HCT116 (cell line): ENCODE results near the gene IFT22.
"Not testable (repeated sequence)": the region's sequence is repeated elsewhere in the genome, so short reads cannot be mapped to it uniquely, and the experiment has no call there.

ENCODE experiments used
- CEBPB ChIP-seq: IDR thresholded peaks from 2 replicates; pipeline ENCODE4 v1.6.1; 2012; ENCODE audit warnings: low read depth
- TF ChIP-seq, protein P1 (sequence below), 3 experiments: fragments of 200-600 bp in 1 of 3; sonication (generic) in 1 of 3; IDR thresholded peaks in 2 of 3; conservative IDR thresholded peaks in 1 of 3; 2 replicates each; pipeline ENCODE4 v1.5.1; 2012 to 2017; ENCODE audit warnings: low read depth in 2 of 3, low read length in 2 of 3, antibody characterized with exemption in 1 of 3, borderline replicate concordance in 1 of 3, control low read depth in 1 of 3, mild to moderate bottlenecking in 1 of 3, mixed read lengths in 1 of 3, mixed run types in 1 of 3, moderate library complexity in 1 of 3; ENCODE audit not compliant: insufficient read depth in 1 of 3
- TF ChIP-seq, protein P2 (sequence below): IDR thresholded peaks from 2 replicates; pipeline ENCODE4 v1.6.1; 2012

DNA sequence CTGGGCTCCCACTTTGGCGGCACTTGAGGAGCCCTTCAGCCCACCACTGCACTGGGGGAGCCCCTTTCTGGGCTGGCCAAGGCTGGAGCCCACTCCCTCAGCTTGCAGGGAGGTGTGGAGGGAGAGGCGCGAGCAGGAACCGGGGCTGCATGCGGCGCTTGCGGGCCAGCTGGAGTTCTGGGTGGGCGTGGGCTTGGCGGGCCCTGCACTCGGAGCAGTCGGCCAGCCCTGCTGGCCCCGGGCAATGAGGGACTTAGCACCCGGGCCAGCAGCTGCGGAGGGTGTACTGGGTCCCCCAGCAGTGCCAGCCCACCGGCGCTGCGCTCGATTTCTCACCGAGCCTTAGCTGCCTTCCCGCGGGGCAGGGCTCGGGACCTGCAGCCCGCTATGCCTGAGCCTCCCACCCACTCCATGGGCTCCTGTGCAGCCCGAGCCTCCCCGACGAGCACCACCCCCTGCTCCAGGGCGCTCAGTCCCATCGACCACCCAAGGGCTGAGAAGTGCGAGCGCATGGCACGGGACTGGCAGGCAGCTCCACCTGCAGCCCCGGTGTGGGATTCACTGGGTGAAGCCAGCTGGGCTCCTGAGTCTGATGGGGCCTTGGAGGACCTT is 26.9 kb upstream of the IFT22 start:
- TF ChIP-seq, protein P1, sequence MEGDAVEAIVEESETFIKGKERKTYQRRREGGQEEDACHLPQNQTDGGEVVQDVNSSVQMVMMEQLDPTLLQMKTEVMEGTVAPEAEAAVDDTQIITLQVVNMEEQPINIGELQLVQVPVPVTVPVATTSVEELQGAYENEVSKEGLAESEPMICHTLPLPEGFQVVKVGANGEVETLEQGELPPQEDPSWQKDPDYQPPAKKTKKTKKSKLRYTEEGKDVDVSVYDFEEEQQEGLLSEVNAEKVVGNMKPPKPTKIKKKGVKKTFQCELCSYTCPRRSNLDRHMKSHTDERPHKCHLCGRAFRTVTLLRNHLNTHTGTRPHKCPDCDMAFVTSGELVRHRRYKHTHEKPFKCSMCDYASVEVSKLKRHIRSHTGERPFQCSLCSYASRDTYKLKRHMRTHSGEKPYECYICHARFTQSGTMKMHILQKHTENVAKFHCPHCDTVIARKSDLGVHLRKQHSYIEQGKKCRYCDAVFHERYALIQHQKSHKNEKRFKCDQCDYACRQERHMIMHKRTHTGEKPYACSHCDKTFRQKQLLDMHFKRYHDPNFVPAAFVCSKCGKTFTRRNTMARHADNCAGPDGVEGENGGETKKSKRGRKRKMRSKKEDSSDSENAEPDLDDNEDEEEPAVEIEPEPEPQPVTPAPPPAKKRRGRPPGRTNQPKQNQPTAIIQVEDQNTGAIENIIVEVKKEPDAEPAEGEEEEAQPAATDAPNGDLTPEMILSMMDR (IDR thresholded peaks at IDR 0.05 in 2 of 3, conservative IDR thresholded peaks at IDR 0.05 in 1 of 3; ENCODE audit: borderline replicate concordance in 1 of 3, insufficient read depth in 1 of 3, low read depth in 2 of 3, low read length in 2 of 3) = not testable (repeated sequence)
- TF ChIP-seq CEBPB = not testable (repeated sequence)
- TF ChIP-seq, protein P2, sequence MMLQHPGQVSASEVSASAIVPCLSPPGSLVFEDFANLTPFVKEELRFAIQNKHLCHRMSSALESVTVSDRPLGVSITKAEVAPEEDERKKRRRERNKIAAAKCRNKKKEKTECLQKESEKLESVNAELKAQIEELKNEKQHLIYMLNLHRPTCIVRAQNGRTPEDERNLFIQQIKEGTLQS = not testable (repeated sequence)
